GM23338 (cell line): ENCODE measurements around the gene RPUSD3.

Experiments used
- CTCF ChIP-seq, 2 experiments: fragments of 200-600 bp in 1 of 2; sonication (generic) in 1 of 2; conservative IDR thresholded peaks; 2 replicates each; pipeline versions ENCODE4 v1.5.1 to v1.6.1; 2016 to 2017; ENCODE audit warnings: antibody characterized with exemption in 2 of 2, low read depth in 2 of 2, mild to moderate bottlenecking in 2 of 2, moderate library complexity in 1 of 2
- EZH2 ChIP-seq: fragments of 200-600 bp; sonication (generic); IDR thresholded peaks from one replicate; pipeline ENCODE4 v1.8.0; 2017; ENCODE audit warnings: antibody characterized with exemption, mild to moderate bottlenecking, low read depth; ENCODE audit not compliant: unreplicated experiment
- POLR2AphosphoS5 ChIP-seq: IDR thresholded peaks from 2 replicates; pipeline ENCODE4 v1.6.1; 2016; ENCODE audit warnings: antibody characterized with exemption, low read depth
- REST ChIP-seq: IDR thresholded peaks from one replicate; pipeline ENCODE4 v1.6.1; 2018; ENCODE audit warnings: antibody characterized with exemption; ENCODE audit not compliant: unreplicated experiment
- ZNF331 ChIP-seq: fragments of 250-450 bp; sonication (Bioruptor Pico); IDR thresholded peaks from 2 replicates; pipeline ENCODE4 v1.5.0; 2020; ENCODE audit warnings: low read depth, mild to moderate bottlenecking, moderate library complexity

GRCh38 chr3:9815986-9816385, 27.8 kb downstream of the RPUSD3 start:
- no peak for TF ChIP-seq POLR2AphosphoS5
- TF ChIP-seq CTCF (conservative IDR thresholded peaks at IDR 0.05; ENCODE audit: low read depth in 2 of 2): no peak
- no peak for TF ChIP-seq EZH2
- TF ChIP-seq REST: no peak
- no peak for TF ChIP-seq ZNF331 (CRISPR knock-in tag)
